GM21717 (cell line): ENCODE data around the gene UCK2.
A peak's percentile ranks its signal among the peaks of the same experiment; 100 is the strongest.

Experiments
- ATAC-seq: cut with Tn5 transposase; IDR thresholded peaks from one replicate; pipeline ENCODE4 v1.9.1; 2021; ENCODE audit warnings: mild to moderate bottlenecking, moderate library complexity; ENCODE audit not compliant: unreplicated experiment

UCK2 gene

DNA sequence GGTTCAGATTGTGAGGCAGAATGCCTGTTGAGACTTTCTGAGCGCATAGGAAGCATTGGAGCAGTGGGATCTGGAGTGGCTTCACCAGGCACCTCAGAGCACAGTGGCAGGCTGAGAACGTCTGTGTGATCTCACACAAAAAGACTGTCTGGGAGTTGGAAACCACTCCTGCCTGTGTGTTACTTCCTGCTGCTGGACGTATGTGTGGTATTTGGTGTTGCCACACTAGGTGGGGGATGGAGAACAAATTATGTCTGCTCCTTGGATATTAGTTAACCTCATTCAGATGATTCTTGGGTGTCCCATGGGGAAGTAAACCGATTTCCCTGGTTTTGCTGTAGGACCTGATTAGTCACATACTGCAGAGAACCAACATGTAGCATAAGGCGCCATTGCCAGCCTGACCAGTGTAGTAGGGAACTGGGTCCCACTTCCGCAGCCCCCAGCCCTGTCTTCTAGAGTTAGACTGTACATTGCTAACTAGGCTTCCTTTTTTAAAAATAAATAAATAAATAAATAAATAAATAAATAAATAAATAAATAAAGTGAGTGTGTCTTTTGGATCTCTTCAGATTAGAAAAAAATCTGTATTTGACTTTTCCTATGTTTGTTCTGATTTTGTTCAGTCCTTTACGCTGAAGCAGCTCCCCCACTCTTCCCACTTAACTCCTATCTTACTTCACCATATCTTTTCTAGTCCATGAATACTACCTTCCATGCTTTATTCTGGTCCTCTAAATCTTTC lies 26.9 kb downstream of the UCK2 start:
- ATAC-seq, result no peak

DNA sequence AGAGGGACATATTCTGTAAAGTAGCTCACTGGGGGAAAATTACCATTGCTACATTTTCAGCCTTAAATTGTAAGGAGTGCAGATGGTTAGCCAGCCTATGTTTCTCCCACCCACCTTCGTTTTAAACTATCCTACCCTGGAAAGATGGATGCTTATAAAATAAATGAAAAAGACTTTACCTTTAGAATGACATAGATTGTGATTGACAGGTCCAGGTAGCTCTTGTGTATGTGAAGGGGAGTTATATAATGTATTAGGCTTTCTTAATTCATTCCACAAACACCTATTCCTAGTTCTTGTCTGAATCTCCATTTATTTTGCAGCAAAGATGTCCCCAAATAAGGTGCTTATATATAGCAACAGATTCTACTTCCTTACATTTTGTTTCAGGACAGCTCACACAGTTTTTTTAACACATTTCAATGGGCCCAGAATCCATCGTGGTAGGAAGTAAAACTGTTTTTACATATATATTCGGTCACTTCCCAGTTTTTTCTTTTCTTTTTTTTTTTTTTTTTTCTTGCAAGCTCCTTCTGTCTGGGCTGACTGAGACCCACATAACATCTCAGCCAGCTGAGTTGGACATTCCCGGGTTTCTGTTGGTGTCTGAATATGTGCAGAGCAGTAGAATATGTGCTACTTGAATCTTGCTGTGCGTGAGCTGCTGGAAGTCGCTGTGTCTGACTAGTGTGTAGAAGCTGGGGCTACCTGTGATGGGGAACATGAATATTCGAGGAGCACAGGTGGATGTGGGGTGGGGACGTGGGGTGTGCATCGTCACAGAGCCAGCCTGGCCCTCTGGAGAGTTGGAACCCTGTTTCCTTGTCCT lies 27.8 kb downstream of the UCK2 start:
- ATAC-seq, result no peak

DNA sequence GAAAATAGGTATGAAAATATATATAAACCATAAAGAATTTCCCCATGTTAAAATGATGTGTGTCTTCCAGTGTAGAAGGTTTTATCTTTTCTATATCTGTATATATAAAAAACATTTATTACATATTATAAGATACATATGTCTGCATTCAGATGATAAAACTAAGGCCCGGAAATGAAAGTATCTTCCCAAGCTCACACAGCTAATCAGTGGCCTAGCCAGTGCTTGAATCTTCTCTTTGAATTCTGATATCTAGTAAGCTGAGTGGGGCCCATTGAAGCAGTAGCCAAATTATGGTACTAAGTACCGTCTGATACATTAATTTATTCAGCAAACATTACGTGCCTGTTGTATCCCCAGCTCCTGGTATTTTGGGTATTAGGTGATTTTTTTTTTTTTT lies 28.6 kb downstream of the UCK2 start:
- ATAC-seq, result no peak

DNA sequence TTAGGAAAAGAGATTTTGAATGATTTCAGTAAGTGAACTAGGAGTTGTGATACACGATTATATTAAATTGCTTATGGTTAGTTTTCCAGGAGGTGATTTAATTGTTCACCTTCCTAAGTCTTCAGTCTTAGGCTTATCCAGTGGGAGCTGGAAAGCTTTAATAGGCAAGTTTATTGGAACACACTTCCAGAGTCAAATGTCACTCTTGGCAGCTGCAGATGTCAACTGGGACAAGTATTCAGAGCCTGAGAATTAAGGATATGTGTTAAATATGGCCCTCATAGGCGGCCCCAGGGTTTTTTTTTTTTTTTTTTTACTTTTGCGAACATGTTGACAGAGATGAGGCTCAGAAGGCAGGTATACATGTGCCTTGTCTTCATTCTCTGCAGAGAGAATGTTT lies 29.2 kb downstream of the UCK2 start:
- no peak for ATAC-seq

DNA sequence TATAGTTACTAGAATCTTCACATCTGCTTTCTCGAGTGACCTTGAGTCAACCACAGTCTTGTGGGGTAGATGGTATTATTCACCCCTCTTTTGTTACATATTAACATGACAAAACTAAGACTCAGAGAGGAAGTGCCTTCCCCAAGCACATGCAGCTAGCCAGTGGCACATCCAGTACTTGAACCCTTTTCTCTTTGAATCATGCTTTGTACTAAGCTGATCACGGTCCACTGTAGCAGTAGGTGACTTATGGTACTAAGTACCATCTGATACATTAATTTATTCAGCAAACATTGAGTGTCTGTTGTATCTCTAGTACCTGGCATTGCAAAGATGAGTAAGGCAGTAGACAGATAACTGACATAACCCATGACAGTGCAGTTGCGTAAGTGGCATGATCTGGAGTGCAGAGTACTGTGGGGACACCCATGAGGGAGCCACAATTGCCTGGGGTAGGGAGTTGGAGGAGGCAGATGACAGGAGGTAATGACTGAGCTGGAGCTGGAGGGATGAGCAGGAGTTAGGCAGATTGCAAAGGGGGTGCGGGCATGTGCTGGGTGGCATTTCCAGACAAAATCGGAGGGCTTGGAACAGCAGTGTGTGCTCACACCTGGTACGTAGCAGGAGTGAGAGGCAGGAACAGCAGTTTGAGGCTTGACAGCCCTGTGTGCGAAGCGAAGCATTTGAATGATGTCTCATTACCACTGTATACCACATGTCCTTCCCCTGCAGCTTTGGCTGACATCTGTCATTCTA lies 29.8 kb downstream of the UCK2 start:
- ATAC-seq, result peak; percentile 48

DNA sequence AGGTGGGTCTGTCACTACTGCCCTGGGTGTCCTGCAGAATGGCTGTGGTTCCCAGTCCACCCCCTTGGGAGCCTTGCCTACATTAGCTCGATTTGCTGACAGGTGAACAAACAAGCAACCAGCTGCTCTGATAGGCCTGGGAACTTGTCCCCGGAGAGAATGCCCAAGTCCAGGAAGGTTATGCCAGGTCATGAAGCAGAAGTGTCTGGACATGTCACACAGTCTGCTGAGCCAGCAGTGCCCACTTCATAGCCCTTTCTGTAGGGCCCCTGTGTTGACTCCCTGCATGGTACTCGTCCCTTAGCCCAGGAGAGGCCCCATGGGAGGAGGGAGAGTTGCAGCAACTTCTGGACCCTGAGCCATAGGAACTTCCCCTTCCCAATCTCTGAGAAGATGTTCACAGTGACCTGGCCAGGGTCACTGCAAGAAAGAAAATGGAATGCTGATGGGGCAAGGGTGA lies 31.0 kb downstream of the UCK2 start:
- ATAC-seq, result no peak

DNA sequence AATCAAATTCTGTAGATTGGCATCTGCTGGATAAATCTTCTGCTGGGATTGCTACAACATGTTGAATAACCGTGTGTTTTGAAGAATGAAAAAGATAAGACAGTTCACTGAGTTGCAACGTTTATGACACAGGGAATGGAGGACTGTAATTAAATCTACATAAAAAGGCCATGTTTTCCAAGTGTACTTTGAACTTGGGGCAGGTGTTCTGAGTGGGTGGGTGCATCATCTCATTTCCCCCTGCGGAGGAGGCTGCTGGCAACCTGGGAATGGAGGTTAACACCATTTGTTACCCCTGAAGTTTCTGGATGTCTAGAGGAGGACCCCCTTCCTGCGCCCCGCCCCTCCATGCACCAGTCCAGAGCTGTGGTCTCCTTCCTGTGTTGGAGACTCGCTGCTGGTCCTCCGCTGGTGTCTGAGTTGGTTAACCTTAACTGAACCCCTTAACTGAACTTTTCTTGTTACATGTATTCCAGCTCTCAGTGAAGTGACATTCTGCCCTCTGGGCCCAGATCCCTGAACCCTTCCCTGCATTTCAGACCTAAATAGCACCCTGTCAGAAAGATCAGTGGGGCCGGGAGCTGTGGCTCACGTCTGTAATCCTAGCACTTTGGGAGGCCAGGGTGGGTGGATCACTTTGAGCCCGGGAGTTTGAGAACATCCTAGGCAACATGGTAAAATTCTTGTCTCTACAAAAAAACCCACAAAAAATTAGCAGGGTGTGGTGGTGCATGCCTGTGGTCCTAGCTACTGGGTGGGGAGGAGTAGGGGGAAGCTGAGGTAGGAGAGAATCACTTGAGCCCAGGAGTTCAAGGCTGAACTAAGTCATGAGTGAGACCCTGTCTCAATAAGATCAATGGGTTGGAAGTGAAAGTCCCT lies 31.8 kb downstream of the UCK2 start:
- ATAC-seq, result no peak

DNA sequence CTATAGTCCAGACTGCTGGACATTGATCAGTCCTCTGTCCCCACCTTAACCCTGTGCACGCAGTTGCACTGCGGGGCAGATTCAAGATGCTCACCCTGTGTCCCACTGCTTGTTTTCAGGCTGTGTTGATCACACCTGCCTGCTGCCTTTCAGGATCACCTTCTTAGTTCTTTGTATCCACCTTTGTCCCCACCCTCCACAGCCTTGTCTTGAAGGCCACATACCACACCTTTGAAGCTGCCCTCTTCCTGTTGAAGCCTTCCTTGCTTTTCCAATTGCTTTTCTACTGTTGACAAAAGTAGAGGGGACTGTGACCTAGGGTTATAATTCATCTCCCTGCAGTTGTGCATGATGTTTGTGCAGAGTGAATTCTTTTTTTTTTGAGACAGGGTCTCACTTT lies 32.7 kb downstream of the UCK2 start:
- ATAC-seq, result no peak

DNA sequence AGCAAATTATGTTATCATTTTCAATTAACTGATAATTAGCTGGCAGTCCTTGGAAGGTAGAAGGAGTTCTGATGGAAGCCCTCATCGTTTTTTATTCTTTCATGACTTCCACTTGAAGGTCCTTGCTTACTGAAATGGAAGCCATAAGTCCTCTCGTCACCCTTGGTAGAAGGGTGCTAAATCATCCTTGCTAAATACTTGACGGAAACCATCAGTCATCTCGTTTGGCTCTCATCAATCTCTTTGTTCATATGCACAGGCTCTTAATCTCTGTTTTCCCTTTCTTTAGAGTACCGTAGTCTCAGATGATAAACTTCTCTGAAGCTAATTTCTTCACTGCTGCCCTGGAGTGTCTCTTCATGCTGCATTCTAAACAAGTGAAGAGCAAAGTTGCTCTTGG lies 34.5 kb downstream of the UCK2 start:
- no peak for ATAC-seq

DNA sequence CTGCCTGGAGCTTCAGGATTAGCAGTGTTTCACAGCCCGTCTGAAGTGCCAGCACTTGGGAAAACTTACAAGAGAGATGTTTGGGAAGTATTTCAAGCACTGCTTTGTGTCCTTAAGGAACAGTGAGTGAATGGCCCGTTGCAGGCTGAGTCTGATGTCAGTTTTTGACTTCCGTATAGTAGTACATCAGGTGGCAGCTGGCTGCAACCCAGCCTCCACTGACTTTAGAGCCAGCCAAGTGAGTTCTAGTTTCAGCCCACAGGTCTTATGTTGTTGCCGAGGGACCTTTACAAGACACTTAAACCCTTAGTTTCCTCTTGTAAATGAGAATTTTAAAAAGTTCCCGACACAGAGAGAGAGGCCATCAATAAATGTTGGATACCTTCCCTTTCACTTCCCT lies 35.0 kb downstream of the UCK2 start:
- ATAC-seq, result no peak

DNA sequence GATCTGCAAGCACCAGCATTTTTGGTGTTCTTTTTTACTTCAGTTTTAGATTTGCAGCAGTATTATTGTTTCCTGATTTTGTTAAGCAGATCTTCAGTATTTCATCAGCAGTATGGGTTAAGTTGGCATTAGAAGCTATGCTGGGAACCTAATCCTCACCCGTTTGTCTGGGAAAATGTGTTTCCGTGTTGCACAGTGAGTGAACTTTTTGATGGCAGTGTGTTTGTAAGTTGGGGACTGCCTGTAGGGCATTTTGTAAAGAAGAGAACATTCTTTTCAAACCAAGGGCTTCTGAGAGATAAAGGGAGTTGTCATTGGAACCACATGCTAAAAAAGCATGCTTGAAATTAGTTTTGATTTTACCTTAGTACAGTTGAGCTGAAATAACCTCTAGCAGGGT lies 35.9 kb downstream of the UCK2 start:
- ATAC-seq, result no peak

DNA sequence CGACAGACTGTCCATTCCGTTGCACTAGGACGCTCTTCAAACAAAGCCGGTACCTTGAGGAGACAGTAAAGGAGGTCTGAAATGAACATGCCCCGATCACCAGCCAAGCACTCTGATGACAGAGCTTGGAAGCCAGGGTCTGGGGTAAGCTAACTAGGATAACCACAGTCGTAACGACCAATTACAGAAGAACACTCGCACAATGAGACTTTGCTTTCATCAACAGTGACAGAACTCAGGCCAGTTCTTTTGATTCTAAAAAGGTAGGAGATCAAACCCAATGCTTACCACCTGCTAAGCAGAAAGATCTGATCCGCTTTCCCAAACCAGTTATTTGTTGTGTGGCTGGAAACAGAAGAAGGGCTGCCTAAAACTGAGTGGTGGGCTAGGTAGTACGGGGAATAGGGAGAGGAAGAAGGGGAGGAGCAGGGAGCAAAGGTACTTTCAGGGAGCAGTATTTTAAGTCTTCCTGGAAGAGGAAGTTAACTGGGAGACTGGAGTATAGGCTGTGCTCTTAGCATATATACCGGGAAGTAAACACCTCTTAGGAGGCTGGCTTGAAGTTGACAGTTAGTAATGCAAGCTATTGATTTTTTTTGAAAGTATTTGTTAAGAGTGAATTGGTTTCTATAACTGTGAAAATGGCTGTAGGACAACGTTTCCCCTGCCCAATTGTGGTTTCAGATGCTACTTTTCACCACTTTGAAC lies 38.4 kb downstream of the UCK2 start:
- no peak for ATAC-seq

DNA sequence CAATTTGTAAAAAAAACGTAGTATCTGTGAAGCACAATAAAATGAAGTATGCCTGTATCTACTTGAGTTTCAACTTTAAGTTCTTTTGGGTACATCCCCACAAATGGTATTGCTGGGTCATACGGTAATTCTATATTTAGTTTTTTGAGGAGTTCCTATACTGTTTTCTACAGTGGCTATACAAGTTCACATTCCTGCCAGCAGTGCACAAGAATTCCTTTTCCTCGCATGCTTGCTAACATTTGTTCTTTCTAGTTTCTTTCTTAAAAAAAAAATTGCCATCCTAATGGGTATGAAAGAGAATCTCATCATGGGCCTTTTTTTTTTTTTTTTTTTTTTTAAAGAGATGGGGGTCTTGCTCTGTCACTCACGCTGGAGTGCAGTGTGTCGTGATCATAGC lies 41.9 kb downstream of the UCK2 start:
- ATAC-seq, result no peak

DNA sequence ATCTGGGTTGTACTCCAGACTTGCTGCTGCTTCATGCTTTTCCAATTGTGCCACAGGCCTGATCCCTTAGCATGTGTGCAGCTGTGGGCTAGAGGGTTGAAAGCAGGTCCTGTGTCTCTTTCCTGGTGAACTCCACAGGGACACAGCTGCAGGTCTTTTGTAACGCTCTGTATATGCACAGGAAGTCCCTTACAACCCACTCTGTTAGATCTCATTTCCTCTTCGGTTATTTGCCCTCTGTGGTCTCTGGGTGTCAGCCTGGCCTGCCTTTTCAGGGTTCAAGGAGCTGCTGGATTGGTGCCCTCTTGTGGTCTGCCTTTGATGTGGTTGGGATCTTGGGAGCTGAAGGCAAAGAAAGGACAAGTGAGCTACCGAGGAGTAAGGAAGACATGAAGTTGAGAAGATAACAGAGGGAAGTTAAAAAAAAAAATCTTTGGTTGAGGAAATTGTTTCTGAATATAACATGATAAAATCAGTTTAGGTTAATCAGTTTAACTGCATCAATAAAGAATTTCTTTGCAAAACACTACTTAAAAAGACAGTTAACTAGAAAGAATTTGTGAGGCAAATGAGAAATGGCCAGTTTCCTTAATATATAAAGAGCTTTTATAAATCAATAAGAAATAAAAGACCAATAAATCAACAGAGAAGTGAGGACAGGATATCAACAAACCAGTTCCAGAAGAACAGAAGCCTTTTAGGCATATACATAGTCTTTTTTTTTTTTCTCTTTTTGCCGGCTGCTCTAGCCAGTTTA lies 44.1 kb downstream of the UCK2 start:
- ATAC-seq, result peak; percentile 88

DNA sequence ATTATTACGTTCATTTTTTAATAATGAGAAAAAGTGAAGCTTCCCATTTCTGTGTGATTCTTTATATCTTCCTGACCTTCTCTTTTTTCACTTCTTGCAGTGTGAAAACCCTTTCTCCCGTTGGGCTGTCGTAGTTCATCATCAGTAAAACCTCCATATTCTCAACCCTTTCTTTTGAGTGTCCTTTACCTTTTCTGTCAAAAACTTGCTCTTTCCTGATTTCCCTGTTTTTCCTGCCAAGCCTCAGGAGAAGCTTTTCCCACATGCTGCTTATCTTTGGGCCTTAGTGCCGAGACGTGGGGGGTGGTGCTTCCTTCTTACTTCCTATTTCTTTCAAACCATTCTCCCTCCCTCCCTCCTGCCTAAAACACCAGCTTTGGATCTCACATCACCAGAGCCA lies 46.1 kb downstream of the UCK2 start:
- no peak for ATAC-seq

DNA sequence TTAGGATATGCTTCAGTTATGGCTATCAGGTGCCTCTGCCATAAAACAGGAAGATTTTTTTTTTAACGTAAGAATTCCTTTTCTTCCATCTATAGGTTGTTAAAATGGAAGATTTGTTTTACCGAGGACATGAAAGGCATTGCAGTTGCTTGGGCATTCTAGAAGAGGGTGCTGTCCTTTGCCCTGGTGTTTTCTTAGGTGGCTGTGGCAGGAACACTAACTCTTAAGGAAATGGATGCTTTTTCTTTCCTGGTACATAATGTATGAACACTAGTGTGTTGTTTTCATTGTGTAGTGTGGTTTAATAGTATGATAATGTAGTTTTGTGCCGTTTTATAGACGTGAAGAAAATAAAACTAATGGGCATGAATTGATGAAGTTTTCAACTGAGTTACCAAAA lies 47.2 kb downstream of the UCK2 start:
- no peak for ATAC-seq

DNA sequence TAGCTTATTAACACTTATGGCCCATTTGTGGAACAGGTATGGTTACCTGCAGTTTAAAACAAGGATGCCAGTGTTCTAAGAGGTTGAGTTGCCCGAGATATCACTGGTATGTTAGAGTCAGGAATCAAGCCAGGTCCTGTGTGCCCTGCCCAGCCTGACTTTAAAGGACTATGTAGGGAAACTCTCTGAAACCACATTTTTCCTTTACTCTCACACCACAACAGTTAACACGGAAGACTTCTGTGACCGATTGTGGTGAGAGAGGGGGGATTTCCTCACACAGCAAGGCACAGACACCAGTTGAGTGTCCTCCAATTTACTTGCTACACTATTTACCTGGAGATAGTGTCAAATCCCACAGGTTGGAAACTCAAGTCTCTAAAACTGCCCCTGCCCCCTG lies 47.8 kb downstream of the UCK2 start:
- peak; percentile 42 for ATAC-seq

DNA sequence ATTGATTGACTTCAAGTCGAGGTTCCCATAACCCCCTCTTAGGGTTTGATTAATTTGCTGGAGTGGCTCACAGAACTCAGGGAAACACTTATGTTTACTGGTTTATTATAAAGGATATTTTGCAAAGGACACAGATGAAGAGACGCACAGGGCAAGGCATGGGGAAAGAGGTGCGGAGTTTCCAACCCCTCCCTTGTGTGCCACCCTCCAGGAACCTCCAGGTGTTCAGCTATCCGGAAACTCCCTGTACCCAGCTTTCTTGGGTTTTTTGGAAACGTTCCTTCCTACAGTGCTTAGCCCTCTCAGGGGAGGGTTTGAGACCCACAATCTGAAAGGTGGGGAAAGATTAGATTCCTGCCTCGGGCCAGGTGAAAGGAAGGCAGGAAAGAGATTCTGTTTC lies 48.2 kb downstream of the UCK2 start:
- no peak for ATAC-seq

DNA sequence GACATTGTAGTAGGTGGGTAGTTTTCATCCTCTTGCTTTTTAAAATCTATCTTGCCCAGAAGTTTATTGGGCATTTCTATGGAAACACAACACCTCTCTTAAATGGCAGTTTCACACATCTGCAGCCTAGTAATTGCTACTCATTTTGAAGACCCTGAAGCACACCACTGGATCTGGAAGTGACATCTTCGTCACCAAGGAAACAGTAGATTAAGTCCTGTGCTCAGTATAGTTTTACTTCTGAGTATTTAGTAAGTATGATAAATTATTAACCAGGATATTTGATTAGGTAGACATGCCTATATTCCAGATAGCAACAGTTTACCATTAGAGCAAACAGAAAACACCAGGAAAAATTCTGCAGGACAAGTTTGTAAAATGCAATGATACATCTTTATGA lies 48.7 kb downstream of the UCK2 start:
- ATAC-seq, result no peak
